ENCODE data around the gene WNK1. TPM values are rescaled to one million over a fixed set of nuclear protein-coding genes. Genes with fewer than 3 reads are reported as not detected.
A peak's percentile ranks its signal among the peaks of the same experiment; 100 is the strongest.

WNK1 gene
- total RNA-seq, 4 donors from 2014 or later = 168 to 223 (median 204) TPM

DNA sequence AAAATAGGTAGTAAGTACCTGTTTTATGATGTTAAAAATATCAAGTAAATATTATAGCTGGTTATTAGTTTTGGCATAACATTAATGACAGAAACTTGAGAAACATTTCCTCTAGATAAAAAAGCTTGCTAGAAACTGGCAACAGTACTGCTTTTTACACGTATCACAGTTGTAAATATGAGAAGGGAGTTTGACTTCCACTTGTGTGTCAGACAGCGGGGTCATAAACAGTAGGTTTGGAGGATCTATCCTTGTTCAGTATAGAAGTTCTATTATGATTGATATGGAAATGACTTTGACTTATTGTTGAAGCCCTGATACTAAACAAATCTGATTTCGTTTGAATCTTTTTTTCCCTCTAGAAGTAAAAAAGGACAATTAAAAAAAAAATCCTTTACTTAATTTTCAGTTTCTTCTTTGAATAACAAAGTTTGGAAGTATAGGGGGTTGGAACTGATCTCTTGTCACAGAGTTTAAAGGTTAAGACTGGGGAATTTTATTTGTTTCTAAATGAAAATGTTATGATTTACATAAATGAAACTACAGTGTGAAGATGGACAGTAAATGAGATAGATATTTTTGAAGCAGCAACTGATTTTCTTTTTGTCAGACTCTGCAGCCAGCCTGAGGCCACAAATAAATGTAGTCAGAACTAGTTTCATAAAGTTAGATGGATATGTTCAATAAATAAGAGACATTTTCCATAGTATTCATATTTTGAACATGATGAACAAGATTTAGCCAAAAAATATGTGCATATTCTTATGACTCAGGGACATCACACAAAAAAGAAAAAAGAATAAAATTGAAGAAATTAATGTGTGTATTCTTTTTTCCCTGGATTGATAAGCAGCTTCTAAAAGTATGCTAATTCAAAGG, 50.1 kb downstream of the WNK1 start:
- H3K9me3 ChIP-seq = no peaks in the 10 kb centered on the region
- DNase-seq (no peak), ATAC-seq (no peak)
- in situ Hi-C loops (cut with MboI; ENCODE audit: low sequenced_read_pairs in 4 of 4) (no loop called here), intact Hi-C loops (cut with DNase I; ENCODE audit: low total_unique reads) (no loop called here)
- no peaks in the 10 kb centered on the region for H3K36me3 ChIP-seq
- no peak overlapping the region for H3K27ac ChIP-seq
- H3K27me3 ChIP-seq = no peaks in the 10 kb centered on the region
- H3K4me3 ChIP-seq = no peak overlapping the region
- peaks cover 51 to 56% of the 10 kb centered on the region in 2 donors for H3K4me1 ChIP-seq
- TF ChIP-seq, protein P1, sequence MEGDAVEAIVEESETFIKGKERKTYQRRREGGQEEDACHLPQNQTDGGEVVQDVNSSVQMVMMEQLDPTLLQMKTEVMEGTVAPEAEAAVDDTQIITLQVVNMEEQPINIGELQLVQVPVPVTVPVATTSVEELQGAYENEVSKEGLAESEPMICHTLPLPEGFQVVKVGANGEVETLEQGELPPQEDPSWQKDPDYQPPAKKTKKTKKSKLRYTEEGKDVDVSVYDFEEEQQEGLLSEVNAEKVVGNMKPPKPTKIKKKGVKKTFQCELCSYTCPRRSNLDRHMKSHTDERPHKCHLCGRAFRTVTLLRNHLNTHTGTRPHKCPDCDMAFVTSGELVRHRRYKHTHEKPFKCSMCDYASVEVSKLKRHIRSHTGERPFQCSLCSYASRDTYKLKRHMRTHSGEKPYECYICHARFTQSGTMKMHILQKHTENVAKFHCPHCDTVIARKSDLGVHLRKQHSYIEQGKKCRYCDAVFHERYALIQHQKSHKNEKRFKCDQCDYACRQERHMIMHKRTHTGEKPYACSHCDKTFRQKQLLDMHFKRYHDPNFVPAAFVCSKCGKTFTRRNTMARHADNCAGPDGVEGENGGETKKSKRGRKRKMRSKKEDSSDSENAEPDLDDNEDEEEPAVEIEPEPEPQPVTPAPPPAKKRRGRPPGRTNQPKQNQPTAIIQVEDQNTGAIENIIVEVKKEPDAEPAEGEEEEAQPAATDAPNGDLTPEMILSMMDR (IDR thresholded peaks at IDR 0.05 in 4 of 5, conservative IDR thresholded peaks at IDR 0.05 in 1 of 5) = no peak
- no peak for TF ChIP-seq POLR2A (IDR thresholded peaks at IDR 0.05)

- intact Hi-C loops (cut with DNase I; ENCODE audit: low total_unique reads) (no loop called here), in situ Hi-C loops (cut with MboI; ENCODE audit: low sequenced_read_pairs in 4 of 4) (no loop called here)
- H3K4me3 ChIP-seq = no peak overlapping the region
- no peak for ATAC-seq
- peaks cover 58 to 68% of the 10 kb centered on the region in 2 donors for H3K4me1 ChIP-seq
- peak overlapping the region in 1 of 4 donors; percentile 24 for H3K27ac ChIP-seq
- no peaks in the 10 kb centered on the region for H3K9me3 ChIP-seq
- DNase-seq = no peak
- no peak for TF ChIP-seq POLR2A (IDR thresholded peaks at IDR 0.05)
- TF ChIP-seq, protein P1 (IDR thresholded peaks at IDR 0.05 in 4 of 5, conservative IDR thresholded peaks at IDR 0.05 in 1 of 5) = no peak
- no peaks in the 10 kb centered on the region for H3K36me3 ChIP-seq
- H3K27me3 ChIP-seq = no peaks in the 10 kb centered on the region
Observed at GRCh38 chr12:805022-805632, 52.7 kb downstream of the WNK1 start.

DNA sequence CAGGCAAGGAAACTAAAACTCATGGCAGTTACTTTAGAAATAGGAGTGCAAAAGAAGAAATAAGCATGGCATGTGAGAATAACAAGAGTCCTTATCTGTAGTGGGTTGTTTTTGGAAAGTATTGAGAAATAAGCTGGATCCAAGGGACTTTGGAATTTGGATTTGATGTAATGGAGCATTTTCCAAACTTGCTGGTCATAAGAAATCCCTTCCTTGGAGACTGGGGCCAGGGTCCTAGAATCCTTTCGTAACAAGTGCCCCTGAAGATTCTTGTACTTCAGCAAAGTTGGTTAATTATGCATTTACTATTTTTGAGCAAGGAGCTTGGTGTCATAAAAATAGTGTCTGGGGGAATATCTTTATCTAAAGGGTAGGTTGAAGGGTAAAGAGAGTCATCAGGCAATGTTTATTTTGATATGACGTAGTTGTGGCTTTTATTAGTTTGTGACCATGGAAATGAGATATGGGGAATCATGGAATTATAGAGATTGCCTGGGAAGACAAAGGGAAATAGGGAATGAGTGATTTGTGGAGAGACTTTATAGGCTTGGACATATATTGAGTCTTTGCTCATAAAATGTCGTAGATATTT, 53.9 kb downstream of the WNK1 start:
- DNase-seq (no peak), ATAC-seq (no peak)
- Histone ChIP-seq H3K4me1 (peaks cover 61 to 71% of the 10 kb centered on the region in 2 donors), H3K4me3 (no peak overlapping the region), H3K9me3 (no peaks in the 10 kb centered on the region), H3K36me3 (no peaks in the 10 kb centered on the region), H3K27me3 (no peaks in the 10 kb centered on the region), H3K27ac (peak overlapping the region in 3 of 4 donors; percentile 0 to 34 (median 24))
- in situ Hi-C loops (cut with MboI; ENCODE audit: low sequenced_read_pairs in 4 of 4) = no loop called here
- TF ChIP-seq, protein P1 (IDR thresholded peaks at IDR 0.05 in 4 of 5, conservative IDR thresholded peaks at IDR 0.05 in 1 of 5) = no peak
- TF ChIP-seq POLR2A (IDR thresholded peaks at IDR 0.05) = no peak
- intact Hi-C loops (cut with DNase I; ENCODE audit: low total_unique reads) = no loop called here

DNA sequence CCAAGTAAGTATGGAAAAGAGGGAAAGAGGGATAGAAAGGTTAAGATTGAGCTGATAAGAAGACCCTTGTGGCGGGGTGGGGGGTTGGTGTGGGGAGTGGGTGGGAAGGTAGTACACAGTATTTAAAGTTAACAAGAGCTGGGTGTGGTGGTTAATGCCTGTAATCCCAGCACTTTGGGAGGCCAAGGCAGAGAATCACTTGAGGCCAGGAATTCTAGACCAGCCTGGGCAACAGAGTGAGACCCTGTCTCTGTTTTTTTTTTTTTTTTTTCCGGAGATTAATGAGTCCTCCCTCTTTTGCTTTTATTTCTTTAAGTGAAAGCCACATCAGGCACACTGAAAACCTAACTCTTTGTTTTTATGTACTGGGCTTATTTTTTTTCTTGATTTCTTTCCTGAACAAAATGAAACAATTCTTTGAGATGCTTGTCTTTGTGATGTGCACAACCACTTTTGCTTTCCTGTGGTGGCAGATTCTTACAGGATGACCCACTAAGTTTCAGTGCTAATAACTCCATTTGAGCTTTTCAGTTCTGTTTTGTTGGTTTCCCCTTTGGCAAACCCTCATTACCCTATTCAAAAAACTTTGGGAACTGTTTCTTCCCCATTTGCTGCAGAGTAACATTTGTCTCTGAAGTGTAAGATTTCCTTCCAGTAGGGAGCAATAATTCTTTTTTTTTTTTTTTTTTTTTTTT, 54.8 kb downstream of the WNK1 start:
- Histone ChIP-seq H3K9me3 (no peaks in the 10 kb centered on the region), H3K27me3 (no peaks in the 10 kb centered on the region), H3K4me3 (no peak overlapping the region), H3K4me1 (peaks cover 62 to 71% of the 10 kb centered on the region in 2 donors), H3K36me3 (no peaks in the 10 kb centered on the region), H3K27ac (peak overlapping the region in 3 of 4 donors; percentile 0 to 37 (median 22))
- no peak for DNase-seq
- TF ChIP-seq, protein P1 (IDR thresholded peaks at IDR 0.05 in 4 of 5, conservative IDR thresholded peaks at IDR 0.05 in 1 of 5) = no peak
- no peak for TF ChIP-seq POLR2A (IDR thresholded peaks at IDR 0.05)
- in situ Hi-C loops (cut with MboI; ENCODE audit: low sequenced_read_pairs in 4 of 4) = no loop called here
- no peak for ATAC-seq
- intact Hi-C loops (cut with DNase I; ENCODE audit: low total_unique reads) = no loop called here

All from gastrocnemius medialis (tissue), 4 donors.